ENCODE data around the gene PDCD1LG2. TPM values are rescaled to one million over a fixed set of nuclear protein-coding genes. Genes with fewer than 3 reads are reported as not detected.
A peak's percentile ranks its signal among the peaks of the same experiment; 100 is the strongest.

PDCD1LG2 gene
- total RNA-seq, 1 donor = 59.6 TPM

GRCh38 chr9:5608298-5609225, 98.2 kb downstream of the PDCD1LG2 start:
- peak; percentile 34 for DNase-seq (ENCODE audit: low read depth)
- peak overlapping the region; percentile 51 for H3K4me3 ChIP-seq (ENCODE audit: low read depth, low read length)
- TF ChIP-seq, protein P1, sequence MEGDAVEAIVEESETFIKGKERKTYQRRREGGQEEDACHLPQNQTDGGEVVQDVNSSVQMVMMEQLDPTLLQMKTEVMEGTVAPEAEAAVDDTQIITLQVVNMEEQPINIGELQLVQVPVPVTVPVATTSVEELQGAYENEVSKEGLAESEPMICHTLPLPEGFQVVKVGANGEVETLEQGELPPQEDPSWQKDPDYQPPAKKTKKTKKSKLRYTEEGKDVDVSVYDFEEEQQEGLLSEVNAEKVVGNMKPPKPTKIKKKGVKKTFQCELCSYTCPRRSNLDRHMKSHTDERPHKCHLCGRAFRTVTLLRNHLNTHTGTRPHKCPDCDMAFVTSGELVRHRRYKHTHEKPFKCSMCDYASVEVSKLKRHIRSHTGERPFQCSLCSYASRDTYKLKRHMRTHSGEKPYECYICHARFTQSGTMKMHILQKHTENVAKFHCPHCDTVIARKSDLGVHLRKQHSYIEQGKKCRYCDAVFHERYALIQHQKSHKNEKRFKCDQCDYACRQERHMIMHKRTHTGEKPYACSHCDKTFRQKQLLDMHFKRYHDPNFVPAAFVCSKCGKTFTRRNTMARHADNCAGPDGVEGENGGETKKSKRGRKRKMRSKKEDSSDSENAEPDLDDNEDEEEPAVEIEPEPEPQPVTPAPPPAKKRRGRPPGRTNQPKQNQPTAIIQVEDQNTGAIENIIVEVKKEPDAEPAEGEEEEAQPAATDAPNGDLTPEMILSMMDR (IDR thresholded peaks at IDR 0.05; ENCODE audit: insufficient read depth, low read depth, low read length) = no peak

DNA sequence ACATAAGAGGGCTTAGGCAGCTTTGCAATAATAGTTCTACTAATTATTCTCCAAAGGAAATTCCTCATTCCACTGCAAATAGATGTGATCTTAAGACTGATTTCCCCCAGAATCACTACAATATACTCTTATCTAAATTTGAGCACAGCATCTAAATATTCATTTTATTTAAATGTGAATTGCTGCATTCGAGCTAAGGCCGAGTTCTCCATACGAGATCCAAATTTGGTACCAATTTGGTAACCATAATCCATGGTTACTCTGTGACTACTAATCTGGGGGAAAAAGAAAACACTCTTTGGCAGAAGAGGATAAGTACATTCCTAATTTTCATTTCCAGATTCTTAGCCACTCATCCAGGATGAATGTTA, 98.9 kb downstream of the PDCD1LG2 start:
- DNase-seq (ENCODE audit: low read depth) = no peak
- H3K4me3 ChIP-seq (ENCODE audit: low read depth, low read length) = peak overlapping the region; percentile 51
- TF ChIP-seq, protein P1 (IDR thresholded peaks at IDR 0.05; ENCODE audit: insufficient read depth, low read depth, low read length) = no peak

- H3K4me3 ChIP-seq (ENCODE audit: low read depth, low read length) = no peak overlapping the region
- no peak for DNase-seq (ENCODE audit: low read depth)
- TF ChIP-seq, protein P1 (IDR thresholded peaks at IDR 0.05; ENCODE audit: insufficient read depth, low read depth, low read length) = no peak
These were observed 100.2 kb downstream of the PDCD1LG2 start for GRCh38 chr9:5610491-5610890.

DNA sequence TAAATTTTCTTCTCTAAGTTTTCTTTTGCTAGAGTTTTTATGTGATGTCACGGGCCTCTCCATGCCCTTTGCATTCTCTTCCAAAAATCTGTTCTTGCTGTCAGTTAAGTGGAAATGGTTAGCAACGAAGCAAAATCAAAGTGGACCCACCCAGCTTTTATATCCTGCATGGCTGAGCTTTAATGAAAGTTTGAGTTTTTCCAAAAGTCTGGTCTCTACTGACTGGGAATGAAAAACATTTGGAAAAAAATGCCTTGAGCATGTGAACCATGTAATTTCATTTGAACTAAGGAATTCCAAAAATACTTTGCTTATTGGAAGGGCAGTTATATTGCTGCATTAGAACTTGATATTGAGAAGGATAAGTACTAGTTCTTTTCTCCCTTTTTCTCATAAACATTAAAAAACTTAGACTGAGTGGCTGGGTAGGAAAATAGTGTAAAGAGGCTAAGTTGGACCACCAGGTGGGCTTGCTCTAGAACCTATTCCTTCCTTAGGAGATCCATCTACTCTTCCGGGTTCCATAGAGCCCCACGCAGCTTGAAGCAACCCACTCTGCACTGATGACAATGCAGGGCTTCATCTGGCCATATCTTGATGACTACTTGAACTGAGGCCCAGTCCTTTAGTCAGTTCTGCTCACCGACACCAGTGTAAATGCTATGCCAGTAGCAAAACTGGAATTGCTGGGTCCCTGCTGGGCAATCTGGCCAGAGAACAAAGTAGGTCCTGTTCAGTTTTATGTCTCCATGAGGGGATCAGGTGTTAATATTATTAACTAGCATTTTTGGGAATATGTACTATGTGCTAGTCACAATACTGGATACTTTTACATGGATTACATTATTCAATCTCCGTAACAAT, 101.2 kb downstream of the PDCD1LG2 start:
- DNase-seq (ENCODE audit: low read depth) = no peak
- TF ChIP-seq, protein P1 (IDR thresholded peaks at IDR 0.05; ENCODE audit: insufficient read depth, low read depth, low read length) = no peak
- H3K4me3 ChIP-seq (ENCODE audit: low read depth, low read length) = no peak overlapping the region

DNA sequence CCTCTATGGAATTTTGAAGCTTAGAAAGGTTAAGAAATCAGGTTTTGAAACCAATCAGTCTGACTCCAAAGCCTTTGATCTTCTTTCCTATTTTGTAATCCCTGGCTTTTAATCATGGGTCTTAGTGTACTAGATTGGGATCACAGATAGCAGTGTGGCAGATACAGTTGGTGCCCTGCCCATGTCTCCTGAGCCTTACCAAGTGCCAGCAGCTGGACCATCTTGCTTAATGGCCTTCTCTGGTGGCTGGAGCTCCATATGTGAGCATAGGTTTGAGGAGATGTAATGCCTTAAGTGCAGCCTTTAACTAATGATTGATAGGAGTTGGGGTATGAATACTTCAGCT, 101.8 kb downstream of the PDCD1LG2 start:
- TF ChIP-seq, protein P1 (IDR thresholded peaks at IDR 0.05; ENCODE audit: insufficient read depth, low read depth, low read length) = no peak
- no peak overlapping the region for H3K4me3 ChIP-seq (ENCODE audit: low read depth, low read length)
- DNase-seq (ENCODE audit: low read depth) = no peak

- TF ChIP-seq, protein P1 (IDR thresholded peaks at IDR 0.05; ENCODE audit: insufficient read depth, low read depth, low read length) = no peak
- DNase-seq (ENCODE audit: low read depth) = no peak
- H3K4me3 ChIP-seq (ENCODE audit: low read depth, low read length) = no peak overlapping the region
These were observed 103.9 kb downstream of the PDCD1LG2 start for GRCh38 chr9:5614192-5614591.
